HG02763 (cell line): Measurements from ENCODE around the gene GPATCH2.

Experiments used
- ATAC-seq: cut with Tn5 transposase; IDR thresholded peaks from one replicate; pipeline ENCODE4 v1.9.1; 2021; ENCODE audit warnings: mild to moderate bottlenecking, moderate library complexity; ENCODE audit not compliant: unreplicated experiment

Gene GPATCH2

GRCh38 chr1:217630711-217631591 is at the start of gene GPATCH2, which contains the start of gene SPATA17:
Gene GPATCH2 (minus strand): TSS chr1:217631090. CDS start chr1:217630971, 119 bp downstream.
Gene SPATA17 (plus strand): TSS chr1:217631344. CDS start chr1:217631379, 35 bp downstream.
- peak; percentile 99 for ATAC-seq

GRCh38 chr1:217674028-217674729 is 43.3 kb upstream of the GPATCH2 start:
- ATAC-seq: no peak

- no peak for ATAC-seq
Measured at GRCh38 chr1:217673387-217673786, 42.5 kb upstream of the GPATCH2 start.

GRCh38 chr1:217668351-217668940 is 37.6 kb upstream of the GPATCH2 start:
- ATAC-seq: no peak

- ATAC-seq: no peak
Measured at GRCh38 chr1:217661407-217661806, 30.5 kb upstream of the GPATCH2 start.

- no peak for ATAC-seq
Measured at GRCh38 chr1:217660353-217661062, 29.6 kb upstream of the GPATCH2 start.

GRCh38 chr1:217650674-217651073 is 19.8 kb upstream of the GPATCH2 start:
- no peak for ATAC-seq

- no peak for ATAC-seq
Measured at GRCh38 chr1:217647791-217648190, 16.9 kb upstream of the GPATCH2 start.

GRCh38 chr1:217642455-217642854 is 11.6 kb upstream of the GPATCH2 start:
- ATAC-seq: no peak

GRCh38 chr1:217627431-217627830 is 3.5 kb downstream of the GPATCH2 start:
- ATAC-seq: no peak

GRCh38 chr1:217626321-217626720 is 4.6 kb downstream of the GPATCH2 start:
- no peak for ATAC-seq

GRCh38 chr1:217622042-217622441 is 8.8 kb downstream of the GPATCH2 start:
- peak; percentile 29 for ATAC-seq

- ATAC-seq: peak; percentile 100
Measured at GRCh38 chr1:217620814-217621213, 10.1 kb downstream of the GPATCH2 start.

GRCh38 chr1:217617126-217617525 is 13.8 kb downstream of the GPATCH2 start:
- no peak for ATAC-seq

- no peak for ATAC-seq
Measured at GRCh38 chr1:217614200-217614712, 16.6 kb downstream of the GPATCH2 start.

- ATAC-seq: no peak
Measured at GRCh38 chr1:217605390-217605789, 25.5 kb downstream of the GPATCH2 start.

GRCh38 chr1:217602380-217602779 is 28.5 kb downstream of the GPATCH2 start:
- no peak for ATAC-seq

GRCh38 chr1:217599154-217599553 is 31.7 kb downstream of the GPATCH2 start:
- ATAC-seq: no peak

- ATAC-seq: no peak
Measured at GRCh38 chr1:217590598-217590997, 40.3 kb downstream of the GPATCH2 start.

GRCh38 chr1:217586586-217586985 is 44.3 kb downstream of the GPATCH2 start:
- no peak for ATAC-seq

- no peak for ATAC-seq
Measured at GRCh38 chr1:217585577-217585976, 45.3 kb downstream of the GPATCH2 start.
